Endodermal cell (in vitro differentiated cells): Measurements from ENCODE around the gene RAP1GAP2. TPM values are rescaled to one million over a fixed set of nuclear protein-coding genes. Genes with fewer than 3 reads are reported as not detected.

Source experiments
- DNase-seq: peaks from one replicate; pipeline ENCODE4 v3.0.0-alpha.2; 2017
- H3K27ac ChIP-seq: 2 replicates; pipeline ENCODE4 v1.5.1; 2013; ENCODE audit warnings: mild to moderate bottlenecking, low read depth, low read length, moderate library complexity
- H3K27me3 ChIP-seq: 2 replicates; pipeline ENCODE4 v1.6.1; 2013; ENCODE audit warnings: mild to moderate bottlenecking, low read length, moderate library complexity; ENCODE audit not compliant: insufficient read depth, control insufficient read depth, poor library complexity, severe bottlenecking
- H3K36me3 ChIP-seq: 2 replicates; pipeline ENCODE4 v1.7.0; 2013; ENCODE audit warnings: mild to moderate bottlenecking, low read length, moderate library complexity; ENCODE audit not compliant: control insufficient read depth, insufficient read depth
- H3K4me1 ChIP-seq: one replicate; pipeline ENCODE4 v1.7.0; 2013; ENCODE audit warnings: low read length; ENCODE audit not compliant: control insufficient read depth, insufficient read depth
- H3K4me3 ChIP-seq: 2 replicates; pipeline ENCODE4 v1.5.1; 2013; ENCODE audit warnings: mild to moderate bottlenecking, low read length, moderate library complexity
- H3K9ac ChIP-seq: 2 replicates; pipeline ENCODE4 v1.6.1; 2013; ENCODE audit warnings: mild to moderate bottlenecking, low read length, moderate library complexity; ENCODE audit not compliant: poor library complexity, severe bottlenecking; ENCODE audit errors: extremely low read depth
- H3K9me3 ChIP-seq: 2 replicates; pipeline ENCODE4 v1.6.1; 2013; ENCODE audit warnings: mild to moderate bottlenecking, low read length, moderate library complexity; ENCODE audit not compliant: control insufficient read depth
- H3K27ac Mint-ChIP-seq: 2 replicates; pipeline ENCODE4 v1.8.0; 2020; ENCODE audit warnings: mixed read lengths
- H3K27me3 Mint-ChIP-seq: 2 replicates; pipeline ENCODE4 v1.8.0; 2021; ENCODE audit warnings: mild to moderate bottlenecking, mixed read lengths; ENCODE audit not compliant: insufficient read depth
- H3K36me3 Mint-ChIP-seq: 2 replicates; pipeline ENCODE4 v1.8.0; 2020; ENCODE audit warnings: low read depth, mixed read lengths
- H3K4me1 Mint-ChIP-seq: 2 replicates; pipeline ENCODE4 v1.8.0; 2020; ENCODE audit warnings: mixed read lengths
- H3K4me3 Mint-ChIP-seq: 2 replicates; pipeline ENCODE4 v1.8.0; 2020; ENCODE audit warnings: mild to moderate bottlenecking, moderate library complexity, mixed read lengths
- H3K9me3 Mint-ChIP-seq: 2 replicates; pipeline ENCODE4 v1.8.0; 2020; ENCODE audit warnings: mild to moderate bottlenecking, mixed read lengths
- WGBS, 2 experiments: methylation state at CpG; one replicate each; pipeline versions ENCODE4 v1.1.5 to v1.1.7; 2013; ENCODE audit warnings: missing lambda C conversion rate in 2 of 2, mixed read lengths in 1 of 2; ENCODE audit not compliant: insufficient coverage in 1 of 2, insufficient read length in 1 of 2; 5-methylcytosine and 5-hydroxymethylcytosine counted together
- total RNA-seq, 2 donors: library from RNA; stranded (reverse); fragmentation: NEBNext Ultra II Directional in 1 of 2; extraction: Animal tissue kit (Norgen Biotek cat#: 25700) in 1 of 2; gene quantifications; 2 replicates in 1 of 2; 3 replicates in 1 of 2; pipeline ENCODE4 v1.2.1, GENCODE V29; 2021
- TF ChIP-seq, protein P1 (sequence below): fragments of 200-600 bp; sonication (generic); conservative IDR thresholded peaks from 2 replicates; pipeline ENCODE4 v1.5.0; 2021; ENCODE audit warnings: antibody characterized with exemption, mild to moderate bottlenecking

Gene RAP1GAP2
- total RNA-seq, 2 donors from 2014 or later: 18.0 to 44.3 TPM

DNA sequence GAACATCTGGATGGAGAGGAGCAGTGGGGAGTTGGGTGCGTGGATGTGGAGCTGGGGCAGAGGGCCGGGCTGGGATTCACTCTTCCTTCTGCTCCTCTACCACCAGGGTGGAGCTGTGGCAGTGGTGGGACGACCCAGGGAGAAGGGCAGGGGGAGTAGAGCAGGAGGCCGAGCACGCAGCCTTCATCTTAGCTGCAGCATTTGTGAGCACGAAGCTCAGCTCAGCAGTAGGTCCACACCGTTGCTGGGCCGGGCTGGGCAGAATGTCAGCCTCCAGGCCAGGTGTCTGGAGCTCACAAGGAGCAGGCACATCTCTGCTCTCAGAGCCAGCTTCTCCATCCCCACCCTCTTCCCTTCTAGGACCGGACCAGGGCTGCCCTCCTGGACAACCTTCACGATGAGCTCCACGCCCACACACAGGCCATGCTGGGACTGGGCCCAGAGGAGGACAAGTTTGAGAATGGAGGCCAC is 211.4 kb downstream of the RAP1GAP2 start:
- peak; percentile 40 for DNase-seq
- Histone ChIP-seq H3K27me3 (no peaks in the 10 kb centered on the region), H3K9ac (no peak overlapping the region), H3K4me3 (no peak overlapping the region), H3K36me3 (no peaks in the 10 kb centered on the region), H3K27ac (no peak overlapping the region), H3K4me1 (no peaks in the 10 kb centered on the region), H3K9me3 (no peaks in the 10 kb centered on the region)
- WGBS, 2 experiments: 91 to 97% methylated on average over 5 to 11 of the region's 11 CpGs
- no peak overlapping the region for H3K4me3 Mint-ChIP-seq
- TF ChIP-seq, protein P1, sequence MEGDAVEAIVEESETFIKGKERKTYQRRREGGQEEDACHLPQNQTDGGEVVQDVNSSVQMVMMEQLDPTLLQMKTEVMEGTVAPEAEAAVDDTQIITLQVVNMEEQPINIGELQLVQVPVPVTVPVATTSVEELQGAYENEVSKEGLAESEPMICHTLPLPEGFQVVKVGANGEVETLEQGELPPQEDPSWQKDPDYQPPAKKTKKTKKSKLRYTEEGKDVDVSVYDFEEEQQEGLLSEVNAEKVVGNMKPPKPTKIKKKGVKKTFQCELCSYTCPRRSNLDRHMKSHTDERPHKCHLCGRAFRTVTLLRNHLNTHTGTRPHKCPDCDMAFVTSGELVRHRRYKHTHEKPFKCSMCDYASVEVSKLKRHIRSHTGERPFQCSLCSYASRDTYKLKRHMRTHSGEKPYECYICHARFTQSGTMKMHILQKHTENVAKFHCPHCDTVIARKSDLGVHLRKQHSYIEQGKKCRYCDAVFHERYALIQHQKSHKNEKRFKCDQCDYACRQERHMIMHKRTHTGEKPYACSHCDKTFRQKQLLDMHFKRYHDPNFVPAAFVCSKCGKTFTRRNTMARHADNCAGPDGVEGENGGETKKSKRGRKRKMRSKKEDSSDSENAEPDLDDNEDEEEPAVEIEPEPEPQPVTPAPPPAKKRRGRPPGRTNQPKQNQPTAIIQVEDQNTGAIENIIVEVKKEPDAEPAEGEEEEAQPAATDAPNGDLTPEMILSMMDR: no peak
- peaks cover 38% of the 10 kb centered on the region for H3K36me3 Mint-ChIP-seq
- H3K27ac Mint-ChIP-seq: peak overlapping the region; percentile 19
- no peaks in the 10 kb centered on the region for H3K4me1 Mint-ChIP-seq
- no peaks in the 10 kb centered on the region for H3K9me3 Mint-ChIP-seq
- H3K27me3 Mint-ChIP-seq: no peaks in the 10 kb centered on the region

DNA sequence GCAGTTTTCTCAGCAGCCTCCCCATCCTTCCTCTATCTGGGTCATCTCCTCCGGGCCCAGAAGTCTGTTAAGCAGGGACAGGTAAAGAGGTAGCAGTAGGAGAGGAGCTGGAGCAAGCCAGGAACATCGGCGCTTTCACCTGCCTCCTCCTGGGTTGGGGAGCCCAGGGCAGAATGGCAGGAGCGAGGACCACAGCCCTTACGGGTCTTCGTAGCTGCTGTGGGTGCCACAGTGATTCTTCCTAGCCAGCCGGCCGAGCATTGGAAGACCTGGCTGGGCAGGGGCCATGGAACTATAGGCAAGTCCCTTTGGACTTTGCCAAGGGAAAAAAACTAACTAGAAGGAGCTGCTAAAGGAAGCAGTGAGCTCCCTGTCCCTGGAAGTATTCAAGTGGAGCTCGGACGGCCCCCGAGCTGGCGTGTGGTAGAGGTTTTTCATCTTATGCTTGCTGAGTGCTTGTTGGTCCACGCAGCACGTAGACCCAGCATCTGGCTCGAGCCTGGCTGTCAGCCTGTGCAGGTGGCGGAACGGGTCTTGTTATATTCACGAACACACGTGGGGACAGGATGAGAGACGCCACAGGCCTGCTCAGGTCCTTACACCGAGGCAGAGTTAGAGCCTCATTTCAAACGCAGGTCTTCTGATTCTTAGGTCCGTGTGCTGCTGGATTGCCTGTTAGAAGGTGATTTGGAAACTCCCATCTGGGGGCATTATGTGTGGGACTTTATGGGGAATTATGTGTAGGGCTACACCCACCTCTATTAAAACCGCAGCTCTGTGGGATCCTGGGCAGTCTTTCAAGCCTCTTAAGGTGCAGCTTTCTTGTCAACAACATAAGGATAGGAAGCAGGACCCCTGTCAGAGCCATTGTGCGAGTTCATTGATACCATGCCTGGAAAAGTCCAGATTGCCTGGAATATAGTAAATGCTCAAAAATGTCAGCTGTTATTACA is 212.4 kb downstream of the RAP1GAP2 start:
- no peaks in the 10 kb centered on the region for H3K27me3 ChIP-seq
- DNase-seq: peak; percentile 38
- no peak overlapping the region for H3K27ac ChIP-seq
- Mint-ChIP-seq H3K4me3 (no peak overlapping the region), H3K27me3 (no peaks in the 10 kb centered on the region), H3K27ac (no peak overlapping the region), H3K36me3 (peaks cover 41% of the 10 kb centered on the region), H3K4me1 (no peaks in the 10 kb centered on the region), H3K9me3 (no peaks in the 10 kb centered on the region)
- no peak overlapping the region for H3K9ac ChIP-seq
- no peaks in the 10 kb centered on the region for H3K36me3 ChIP-seq
- no peaks in the 10 kb centered on the region for H3K4me1 ChIP-seq
- no peak overlapping the region for H3K4me3 ChIP-seq
- no peaks in the 10 kb centered on the region for H3K9me3 ChIP-seq
- WGBS, 2 experiments: 94 to 95% methylated on average over 23 to 25 of the region's 25 CpGs
- TF ChIP-seq, protein P1: no peak

DNA sequence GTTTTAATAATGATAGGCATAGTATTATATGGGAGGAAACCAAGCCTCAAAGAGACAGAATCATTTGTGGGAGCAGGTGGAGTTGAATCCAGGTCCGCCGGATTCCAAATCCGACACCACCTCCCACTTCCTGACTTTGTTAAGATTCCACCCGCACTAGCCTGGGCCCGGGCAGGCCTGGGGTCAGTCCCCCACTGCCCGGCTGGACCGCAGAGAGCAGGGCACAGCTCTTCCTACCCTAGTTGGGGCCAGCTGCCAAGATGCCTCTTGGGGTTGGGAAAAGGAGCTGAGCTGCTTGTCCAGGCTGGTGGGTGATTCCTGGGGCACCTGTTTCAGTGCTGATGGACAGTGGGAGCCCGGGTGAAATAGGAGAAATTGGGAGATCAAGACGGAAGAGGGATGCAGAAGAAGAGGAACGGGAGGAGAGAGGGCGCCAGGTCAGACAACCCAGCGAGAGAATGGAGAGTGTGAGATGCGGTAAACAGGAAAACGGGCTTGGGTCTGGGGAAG is 213.2 kb downstream of the RAP1GAP2 start:
- Histone ChIP-seq H3K4me1 (no peaks in the 10 kb centered on the region), H3K9me3 (no peaks in the 10 kb centered on the region), H3K27me3 (no peaks in the 10 kb centered on the region), H3K36me3 (no peaks in the 10 kb centered on the region), H3K9ac (no peak overlapping the region), H3K4me3 (no peak overlapping the region), H3K27ac (no peak overlapping the region)
- WGBS, 2 experiments: 83 to 90% methylated on average over 7 to 14 of the region's 14 CpGs
- no peaks in the 10 kb centered on the region for H3K4me1 Mint-ChIP-seq
- TF ChIP-seq, protein P1: no peak
- peak; percentile 37 for DNase-seq
- H3K9me3 Mint-ChIP-seq: no peaks in the 10 kb centered on the region
- no peaks in the 10 kb centered on the region for H3K27me3 Mint-ChIP-seq
- H3K4me3 Mint-ChIP-seq: no peak overlapping the region
- peaks cover 41% of the 10 kb centered on the region for H3K36me3 Mint-ChIP-seq
- H3K27ac Mint-ChIP-seq: no peak overlapping the region
